Choroid plexus epithelial cell (primary cell): ENCODE measurements around the gene IGLL1.
A peak's percentile ranks its signal among the peaks of the same experiment; 100 is the strongest.
"Not testable (repeated sequence)": the region's sequence is repeated elsewhere in the genome, so short reads cannot be mapped to it uniquely, and the experiment has no call there.

Experiments used
- DNase-seq: peaks from one replicate; pipeline ENCODE4 v3.0.0-alpha.2; 2010; ENCODE audit warnings: low read depth
- H3K4me3 ChIP-seq: 2 replicates; pipeline ENCODE4 v1.5.1; 2011; ENCODE audit warnings: low read depth, mild to moderate bottlenecking, control low read depth, low read length, moderate library complexity
- TF ChIP-seq, protein P1 (sequence below): conservative IDR thresholded peaks from 2 replicates; pipeline ENCODE4 v1.5.1; 2011; ENCODE audit warnings: low read depth, mild to moderate bottlenecking, control low read depth, inconsistent platforms, low read length, moderate library complexity

Gene IGLL1

GRCh38 chr22:23542933-23543332, 37.2 kb downstream of the IGLL1 start:
- H3K4me3 ChIP-seq, result no peak overlapping the region
- peak; percentile 48 for DNase-seq
- TF ChIP-seq, protein P1, sequence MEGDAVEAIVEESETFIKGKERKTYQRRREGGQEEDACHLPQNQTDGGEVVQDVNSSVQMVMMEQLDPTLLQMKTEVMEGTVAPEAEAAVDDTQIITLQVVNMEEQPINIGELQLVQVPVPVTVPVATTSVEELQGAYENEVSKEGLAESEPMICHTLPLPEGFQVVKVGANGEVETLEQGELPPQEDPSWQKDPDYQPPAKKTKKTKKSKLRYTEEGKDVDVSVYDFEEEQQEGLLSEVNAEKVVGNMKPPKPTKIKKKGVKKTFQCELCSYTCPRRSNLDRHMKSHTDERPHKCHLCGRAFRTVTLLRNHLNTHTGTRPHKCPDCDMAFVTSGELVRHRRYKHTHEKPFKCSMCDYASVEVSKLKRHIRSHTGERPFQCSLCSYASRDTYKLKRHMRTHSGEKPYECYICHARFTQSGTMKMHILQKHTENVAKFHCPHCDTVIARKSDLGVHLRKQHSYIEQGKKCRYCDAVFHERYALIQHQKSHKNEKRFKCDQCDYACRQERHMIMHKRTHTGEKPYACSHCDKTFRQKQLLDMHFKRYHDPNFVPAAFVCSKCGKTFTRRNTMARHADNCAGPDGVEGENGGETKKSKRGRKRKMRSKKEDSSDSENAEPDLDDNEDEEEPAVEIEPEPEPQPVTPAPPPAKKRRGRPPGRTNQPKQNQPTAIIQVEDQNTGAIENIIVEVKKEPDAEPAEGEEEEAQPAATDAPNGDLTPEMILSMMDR, result no peak

DNA sequence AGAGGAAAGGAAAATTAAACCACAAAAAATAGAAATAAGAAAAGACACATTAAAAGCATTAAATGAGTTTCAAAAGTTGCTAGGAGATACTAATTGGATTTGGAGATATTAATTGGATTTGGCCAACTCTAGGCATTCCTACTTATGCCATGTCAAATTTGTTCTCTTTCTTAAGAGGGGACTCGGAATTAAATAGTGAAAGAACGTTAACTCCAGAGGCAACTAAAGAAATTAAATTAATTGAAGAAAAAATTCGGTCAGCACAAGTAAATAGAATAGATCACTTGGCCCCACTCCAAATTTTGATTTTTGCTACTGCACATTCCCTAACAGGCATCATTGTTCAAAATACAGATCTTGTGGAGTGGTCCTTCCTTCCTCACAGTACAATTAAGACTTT, 37.7 kb downstream of the IGLL1 start:
- not testable (repeated sequence) for H3K4me3 ChIP-seq, DNase-seq

DNA sequence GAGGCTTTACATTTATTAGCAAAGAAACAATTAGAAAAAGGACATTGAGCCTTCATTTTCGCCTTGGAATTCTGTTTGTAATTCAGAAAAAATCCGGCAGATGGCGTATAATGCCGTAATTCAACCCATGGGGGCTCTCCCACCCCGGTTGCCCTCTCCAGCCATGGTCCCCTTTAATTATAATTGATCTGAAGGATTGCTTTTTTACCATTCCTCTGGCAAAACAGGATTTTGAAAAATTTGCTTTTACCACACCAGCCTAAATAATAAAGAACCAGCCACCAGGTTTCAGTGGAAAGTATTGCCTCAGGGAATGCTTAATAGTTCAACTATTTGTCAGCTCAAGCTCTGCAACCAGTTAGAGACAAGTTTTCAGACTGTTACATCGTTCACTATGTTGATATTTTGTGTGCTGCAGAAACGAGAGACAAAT, 38.2 kb downstream of the IGLL1 start:
- TF ChIP-seq, protein P1, result peak; percentile 65
- H3K4me3 ChIP-seq, result not testable (repeated sequence)
- peak; percentile 25 for DNase-seq

- not testable (repeated sequence) for H3K4me3 ChIP-seq, DNase-seq
Measured at GRCh38 chr22:23540837-23541236, 39.3 kb downstream of the IGLL1 start.

DNA sequence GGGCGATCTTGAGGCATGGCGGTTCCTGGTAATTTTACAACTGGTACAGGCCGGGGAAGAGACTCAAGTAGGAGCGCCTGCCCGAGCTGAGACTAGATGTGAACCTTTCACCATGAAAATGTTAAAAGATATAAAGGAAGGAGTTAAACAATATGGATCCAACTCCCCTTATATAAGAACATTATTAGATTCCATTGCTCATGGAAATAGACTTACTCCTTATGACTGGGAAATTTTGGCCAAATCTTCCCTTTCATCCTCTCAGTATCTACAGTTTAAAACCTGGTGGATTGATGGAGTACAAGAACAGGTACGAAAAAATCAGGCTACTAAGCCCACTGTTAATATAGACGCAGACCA, 40.3 kb downstream of the IGLL1 start:
- not testable (repeated sequence) for H3K4me3 ChIP-seq, DNase-seq

- peak overlapping the region; percentile 24 for H3K4me3 ChIP-seq
- TF ChIP-seq, protein P1, result peak; percentile 83
Measured at GRCh38 chr22:23539135-23539838, 40.8 kb downstream of the IGLL1 start.

DNA sequence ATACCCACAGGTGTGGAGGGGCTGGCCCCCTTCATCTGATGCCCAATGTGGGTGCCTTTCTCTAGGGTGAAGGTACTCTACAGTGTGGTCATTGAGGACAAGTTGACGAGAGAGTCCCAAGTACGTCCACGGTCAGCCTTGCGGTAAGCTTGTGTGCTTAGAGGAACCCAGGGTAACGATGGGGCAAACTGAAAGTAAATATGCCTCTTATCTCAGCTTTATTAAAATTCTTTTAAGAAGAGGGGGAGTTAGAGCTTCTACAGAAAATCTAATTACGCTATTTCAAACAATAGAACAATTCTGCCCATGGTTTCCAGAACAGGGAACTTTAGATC, 41.4 kb downstream of the IGLL1 start:
- H3K4me3 ChIP-seq, result not testable (repeated sequence)
- DNase-seq, result peak; percentile 6

More at GRCh38 chr22:23539135-23539838, 40.8 kb downstream of the IGLL1 start:
- peak; percentile 90 for DNase-seq

DNA sequence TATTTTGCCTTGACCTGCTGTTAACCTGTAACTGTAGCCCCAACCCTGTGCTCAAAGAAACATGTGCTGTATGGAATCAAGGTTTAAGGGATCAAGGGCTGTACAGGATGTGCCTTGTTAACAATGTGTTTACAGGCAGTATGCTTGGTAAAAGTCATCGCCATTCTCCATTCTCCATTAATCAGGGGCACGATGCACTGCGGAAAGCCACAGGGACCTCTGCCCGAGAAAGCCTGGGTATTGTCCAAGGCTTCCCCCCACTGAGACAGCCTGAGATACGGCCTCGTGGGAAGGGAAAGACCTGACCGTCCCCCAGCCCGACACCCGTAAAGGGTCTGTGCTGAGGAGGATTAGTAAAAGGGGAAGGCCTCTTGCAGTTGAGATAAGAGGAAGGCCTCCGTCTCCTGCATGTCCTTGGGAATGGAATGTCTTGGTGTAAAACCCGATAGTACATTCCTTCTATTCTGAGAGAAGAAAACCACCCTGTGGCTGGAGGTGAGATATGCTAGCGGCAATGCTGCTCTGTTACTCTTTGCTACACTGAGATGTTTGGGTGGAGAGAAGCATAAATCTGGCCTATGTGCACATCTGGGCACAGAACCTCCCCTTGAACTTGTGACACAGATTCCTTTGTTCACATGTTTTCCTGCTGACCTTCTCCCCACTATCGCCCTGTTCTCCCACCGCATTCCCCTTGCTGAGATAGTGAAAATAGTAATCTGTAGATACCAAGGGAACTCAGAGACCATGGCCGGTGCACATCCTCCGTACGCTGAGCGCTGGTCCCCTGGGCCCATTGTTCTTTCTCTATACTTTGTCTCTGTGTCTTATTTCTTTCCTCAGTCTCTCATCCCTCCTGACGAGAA, 42.0 kb downstream of the IGLL1 start:
- DNase-seq, result peak; percentile 76
- H3K4me3 ChIP-seq, result not testable (repeated sequence)
- TF ChIP-seq, protein P1, result peak; percentile 38

- peak; percentile 79 for DNase-seq
- TF ChIP-seq, protein P1, result no peak
- no peak overlapping the region for H3K4me3 ChIP-seq
Measured at GRCh38 chr22:23537416-23537815, 42.7 kb downstream of the IGLL1 start.
